Mesothelial cell of epicardium (in vitro differentiated cells): ENCODE data around the gene ITPR2. TPM values are rescaled to one million over a fixed set of nuclear protein-coding genes. Genes with fewer than 3 reads are reported as not detected.

ENCODE experiments used
- DNase-seq, 2 experiments: peaks; one replicate each; pipeline ENCODE4 v3.0.0; 2021; ENCODE audit warnings: low spot score in 2 of 2; ENCODE audit not compliant: unreplicated experiment in 2 of 2
- H3K27ac Mint-ChIP-seq: 2 replicates; pipeline ENCODE4 v1.8.0; 2021; ENCODE audit warnings: mixed read lengths
- H3K27me3 Mint-ChIP-seq: 2 replicates; pipeline ENCODE4 v1.8.0; 2021; ENCODE audit warnings: low read depth, mixed read lengths
- H3K36me3 Mint-ChIP-seq: 2 replicates; pipeline ENCODE4 v1.8.0; 2021; ENCODE audit warnings: mixed read lengths
- H3K4me1 Mint-ChIP-seq: 2 replicates; pipeline ENCODE4 v1.8.0; 2021; ENCODE audit warnings: mixed read lengths
- H3K4me3 Mint-ChIP-seq: 2 replicates; pipeline ENCODE4 v1.8.0; 2021; ENCODE audit warnings: mild to moderate bottlenecking, moderate library complexity, mixed read lengths
- H3K9me3 Mint-ChIP-seq: 2 replicates; pipeline ENCODE4 v1.8.0; 2021; ENCODE audit warnings: mixed read lengths
- CTCF ChIP-seq: fragments of 200-600 bp; sonication (generic); IDR thresholded peaks from one replicate; pipeline ENCODE4 v1.5.0; 2021; ENCODE audit warnings: antibody characterized with exemption; ENCODE audit not compliant: unreplicated experiment
- total RNA-seq: library from RNA; stranded (reverse); gene quantifications from 3 replicates; pipeline ENCODE4 v1.2.1, GENCODE V29; 2021

ITPR2 gene
- total RNA-seq, 1 donor from 2014 or later, result 62.3 TPM

GRCh38 chr12:26831951-26832821, 808 bp downstream of the ITPR2 start:
- Mint-ChIP-seq H3K4me3 (peak overlapping the region; percentile 94), H3K9me3 (no peaks in the 10 kb centered on the region), H3K4me1 (peaks cover 43% of the 10 kb centered on the region), H3K27me3 (no peaks in the 10 kb centered on the region), H3K36me3 (no peaks in the 10 kb centered on the region), H3K27ac (peak overlapping the region; percentile 96)
- TF ChIP-seq CTCF, result no peak
- DNase-seq, result peak; percentile 27 to 68

- DNase-seq, result no peak
- H3K4me1 Mint-ChIP-seq, result peaks cover 43% of the 10 kb centered on the region
- H3K9me3 Mint-ChIP-seq, result no peaks in the 10 kb centered on the region
- peak overlapping the region; percentile 4 for H3K27ac Mint-ChIP-seq
- no peaks in the 10 kb centered on the region for H3K27me3 Mint-ChIP-seq
- no peak for TF ChIP-seq CTCF
- H3K4me3 Mint-ChIP-seq, result peak overlapping the region; percentile 66
- no peaks in the 10 kb centered on the region for H3K36me3 Mint-ChIP-seq
Observed at GRCh38 chr12:26830783-26831551, 2.0 kb downstream of the ITPR2 start.

- DNase-seq, result no peak
- no peaks in the 10 kb centered on the region for H3K27me3 Mint-ChIP-seq
- H3K9me3 Mint-ChIP-seq, result no peaks in the 10 kb centered on the region
- H3K4me1 Mint-ChIP-seq, result peaks cover 43% of the 10 kb centered on the region
- peaks cover under 1% of the 10 kb centered on the region for H3K36me3 Mint-ChIP-seq
- TF ChIP-seq CTCF, result no peak
- H3K27ac Mint-ChIP-seq, result no peak overlapping the region
- H3K4me3 Mint-ChIP-seq, result peak overlapping the region; percentile 66
Observed at GRCh38 chr12:26830363-26830762, 2.6 kb downstream of the ITPR2 start.

GRCh38 chr12:26828280-26829073, 4.5 kb downstream of the ITPR2 start:
- Mint-ChIP-seq H3K9me3 (no peaks in the 10 kb centered on the region), H3K4me1 (peaks cover 35% of the 10 kb centered on the region), H3K27me3 (no peaks in the 10 kb centered on the region), H3K27ac (peak overlapping the region; percentile 8), H3K36me3 (peaks cover 2% of the 10 kb centered on the region), H3K4me3 (no peak overlapping the region)
- DNase-seq, result no peak
- TF ChIP-seq CTCF, result no peak

GRCh38 chr12:26826437-26826836, 6.6 kb downstream of the ITPR2 start:
- Mint-ChIP-seq H3K9me3 (no peaks in the 10 kb centered on the region), H3K36me3 (peaks cover 2% of the 10 kb centered on the region), H3K27ac (no peak overlapping the region), H3K4me3 (no peak overlapping the region), H3K4me1 (peaks cover 37% of the 10 kb centered on the region), H3K27me3 (no peaks in the 10 kb centered on the region)
- no peak for TF ChIP-seq CTCF
- DNase-seq, result no peak
